GM19452 (cell line): ENCODE measurements around the gene MGAT1.
A peak's percentile ranks its signal among the peaks of the same experiment; 100 is the strongest.

ENCODE experiments used
- ATAC-seq: cut with Tn5 transposase; IDR thresholded peaks from one replicate; pipeline ENCODE4 v1.9.1; 2021; ENCODE audit not compliant: unreplicated experiment

Gene MGAT1

GRCh38 chr5:180824630-180825476, 22.2 kb upstream of the MGAT1 start:
- no peak for ATAC-seq

GRCh38 chr5:180823940-180824629, 21.5 kb upstream of the MGAT1 start:
- no peak for ATAC-seq

GRCh38 chr5:180823346-180823745, 20.7 kb upstream of the MGAT1 start:
- no peak for ATAC-seq

- no peak for ATAC-seq
Observed at GRCh38 chr5:180821538-180821937, 18.9 kb upstream of the MGAT1 start.

- peak; percentile 78 for ATAC-seq
Observed at GRCh38 chr5:180820788-180821321, 18.2 kb upstream of the MGAT1 start.

GRCh38 chr5:180818677-180819341, 16.2 kb upstream of the MGAT1 start:
- no peak for ATAC-seq

- ATAC-seq, result no peak
Observed at GRCh38 chr5:180817893-180818674, 15.5 kb upstream of the MGAT1 start.

GRCh38 chr5:180816608-180817534, 14.3 kb upstream of the MGAT1 start:
- ATAC-seq, result no peak

GRCh38 chr5:180815293-180815917, 12.8 kb upstream of the MGAT1 start:
- ATAC-seq, result no peak

- no peak for ATAC-seq
Observed at GRCh38 chr5:180813420-180813819, 10.8 kb upstream of the MGAT1 start.

GRCh38 chr5:180811623-180812124, 9.1 kb upstream of the MGAT1 start:
- no peak for ATAC-seq

GRCh38 chr5:180810959-180811622, 8.5 kb upstream of the MGAT1 start:
- no peak for ATAC-seq

- ATAC-seq, result peak; percentile 70
Observed at GRCh38 chr5:180810210-180810958, 7.8 kb upstream of the MGAT1 start.

GRCh38 chr5:180809403-180810209, 7.0 kb upstream of the MGAT1 start:
- peak; percentile 54 for ATAC-seq

- no peak for ATAC-seq
Observed at GRCh38 chr5:180808461-180809000, 5.9 kb upstream of the MGAT1 start.

GRCh38 chr5:180807654-180808414, 5.2 kb upstream of the MGAT1 start:
- no peak for ATAC-seq
